IMR-90 (cell line): ENCODE measurements around the gene AUTS2. TPM values are rescaled to one million over a fixed set of nuclear protein-coding genes. Genes with fewer than 3 reads are reported as not detected.

Experiments used
- ATAC-seq: fragments of 200-7000 bp; cut with Tn5 transposase; 2 replicates; pipeline ENCODE4 v1.9.1; 2020; ENCODE audit warnings: low read depth, mild to moderate bottlenecking, moderate library complexity
- BruUV-seq: library from RNA; stranded (reverse); fragments of 400-500 nt; replicated peaks from 2 replicates; lab custom pipeline; 2021; lab: Mats Ljungman, UMichigan
- CTCF ChIA-PET: fragments of 300-600 bp; formaldehyde crosslinking; extraction: SDS; loops from one replicate; lab custom pipeline; 2021; ENCODE audit warnings: antibody characterized with exemption; lab: Yijun Ruan, JAX
- POLR2A ChIA-PET: fragments of 300-600 bp; sonication (Branson Sonifier 250); formaldehyde crosslinking; loops from one replicate; lab custom pipeline; 2022; ENCODE audit warnings: antibody characterized with exemption; ENCODE audit not compliant: unreplicated experiment; lab: Charles Lee
- DNase-seq: peaks from one replicate; pipeline ENCODE4 v3.0.0; 2013
- H2AFZ ChIP-seq: replicated peaks from 2 replicates; pipeline ENCODE3; 2013; ENCODE audit warnings: low read length, mild to moderate bottlenecking; ENCODE audit not compliant: poor library complexity
- H2AK5ac ChIP-seq: 2 replicates; pipeline ENCODE4 v1.6.1; 2013; ENCODE audit warnings: low read depth, low read length, inconsistent platforms
- H2AK9ac ChIP-seq: replicated peaks from 2 replicates; pipeline ENCODE3; 2013; ENCODE audit warnings: mild to moderate bottlenecking, low read depth, low read length, moderate library complexity; ENCODE audit not compliant: poor library complexity
- H2BK120ac ChIP-seq: 2 replicates; pipeline ENCODE4 v1.6.1; 2013; ENCODE audit warnings: low read depth, low read length, inconsistent platforms
- H2BK15ac ChIP-seq: 3 replicates; pipeline ENCODE4 v1.6.1; 2013; ENCODE audit warnings: low read depth, low read length, inconsistent platforms
- H2BK20ac ChIP-seq: 2 replicates; pipeline ENCODE4 v1.6.1; 2013; ENCODE audit warnings: low read depth, mild to moderate bottlenecking, inconsistent platforms, low read length, moderate library complexity
- H2BK5ac ChIP-seq: 2 replicates; pipeline ENCODE4 v1.6.1; 2013; ENCODE audit warnings: mild to moderate bottlenecking, low read depth, low read length, inconsistent platforms; ENCODE audit not compliant: poor library complexity, severe bottlenecking
- H3K14ac ChIP-seq: replicated peaks from 2 replicates; pipeline ENCODE4 v1.6.1; 2013; ENCODE audit warnings: low read depth, low read length, inconsistent platforms
- H3K18ac ChIP-seq: 2 replicates; pipeline ENCODE4 v1.6.1; 2013; ENCODE audit warnings: low read depth, low read length, control low read depth
- H3K23ac ChIP-seq: 2 replicates; pipeline ENCODE4 v1.6.1; 2013; ENCODE audit warnings: low read depth, low read length, inconsistent platforms
- H3K27ac ChIP-seq: 2 replicates; pipeline ENCODE4 v1.5.1; 2013; ENCODE audit warnings: mild to moderate bottlenecking, control low read depth, low read length; ENCODE audit not compliant: insufficient read depth
- H3K27me3 ChIP-seq: 2 replicates; pipeline ENCODE4 v1.6.1; 2013; ENCODE audit warnings: low read length; ENCODE audit not compliant: control insufficient read depth, insufficient read depth
- H3K36me3 ChIP-seq: 2 replicates; pipeline ENCODE4 v1.6.1; 2013; ENCODE audit warnings: low read length, mixed read lengths; ENCODE audit not compliant: control insufficient read depth, insufficient read depth
- H3K4ac ChIP-seq: 2 replicates; pipeline ENCODE4 v1.6.1; 2013; ENCODE audit warnings: low read depth, low read length, inconsistent platforms
- H3K4me1 ChIP-seq: 2 replicates; pipeline ENCODE4 v1.6.1; 2013; ENCODE audit warnings: low read length, mixed read lengths; ENCODE audit not compliant: control insufficient read depth, insufficient read depth
- H3K4me2 ChIP-seq: 2 replicates; pipeline ENCODE4 v1.6.1; 2013; ENCODE audit warnings: low read depth, mild to moderate bottlenecking, control low read depth, low read length, moderate library complexity
- H3K4me3 ChIP-seq: 2 replicates; pipeline ENCODE4 v1.5.1; 2013; ENCODE audit warnings: low read depth, mild to moderate bottlenecking, control low read depth, low read length, moderate library complexity; ENCODE audit not compliant: insufficient read depth
- H3K56ac ChIP-seq: 2 replicates; pipeline ENCODE4 v1.6.1; 2013; ENCODE audit warnings: low read length, inconsistent platforms; ENCODE audit not compliant: insufficient read depth; ENCODE audit errors: extremely low read depth
- H3K79me1 ChIP-seq, 2 experiments: 2 replicates each; pipeline ENCODE4 v1.6.1; 2013; ENCODE audit warnings: low read length in 2 of 2, inconsistent platforms in 1 of 2, low read depth in 1 of 2
- H3K9ac ChIP-seq: 2 replicates; pipeline ENCODE4 v1.6.1; 2013; ENCODE audit warnings: low read depth, low read length, control low read depth
- H3K9me1 ChIP-seq: 2 replicates; pipeline ENCODE4 v1.6.1; 2013; ENCODE audit warnings: low read length, inconsistent platforms; ENCODE audit not compliant: insufficient read depth
- H3K9me3 ChIP-seq: 2 replicates; pipeline ENCODE4 v1.6.1; 2013; ENCODE audit warnings: low read length; ENCODE audit not compliant: control insufficient read depth, insufficient read depth
- H4K20me1 ChIP-seq: 2 replicates; pipeline ENCODE4 v1.6.1; 2013; ENCODE audit warnings: low read length, inconsistent platforms; ENCODE audit not compliant: insufficient read depth
- H4K5ac ChIP-seq: 2 replicates; pipeline ENCODE4 v1.6.1; 2013; ENCODE audit warnings: mild to moderate bottlenecking, low read depth, low read length, control low read depth
- H4K8ac ChIP-seq, 2 experiments: 2 replicates each; pipeline ENCODE4 v1.6.1; 2013; ENCODE audit warnings: low read depth in 2 of 2, low read length in 2 of 2, control low read depth in 1 of 2, inconsistent platforms in 1 of 2
- H4K91ac ChIP-seq: 2 replicates; pipeline ENCODE4 v1.6.1; 2013; ENCODE audit warnings: low read depth, low read length, inconsistent platforms; ENCODE audit not compliant: insufficient read depth
- NFE2L2 ChIP-seq: fragments of 150-350 bp; IDR thresholded peaks from 2 replicates; pipeline ENCODE4 v1.6.1; 2016; ENCODE audit warnings: low read depth, mild to moderate bottlenecking, low read length
- POLR2A ChIP-seq: IDR thresholded peaks from 2 replicates; pipeline ENCODE4 v1.6.1; 2012; ENCODE audit warnings: mild to moderate bottlenecking, low read depth, low read length
- RAD21 ChIP-seq: IDR thresholded peaks from 2 replicates; pipeline ENCODE4 v1.6.1; 2012; ENCODE audit warnings: low read length, improper control_type of control experiment
- RFX5 ChIP-seq: IDR thresholded peaks from 2 replicates; pipeline ENCODE4 v1.8.0; 2012; ENCODE audit warnings: low read depth, mild to moderate bottlenecking, low read length, moderate library complexity
- USF2 ChIP-seq: fragments of 150-350 bp; IDR thresholded peaks from 2 replicates; pipeline ENCODE4 v1.6.1; 2017; ENCODE audit warnings: mild to moderate bottlenecking, antibody characterized with exemption, low read length, low read depth
- WGBS, 2 experiments: methylation state at CpG; one replicate each; pipeline versions ENCODE4 v1.1.5 to v1.1.7; 2013; ENCODE audit warnings: missing lambda C conversion rate in 2 of 2; ENCODE audit not compliant: insufficient read length in 1 of 2; ENCODE audit errors: extremely low coverage in 2 of 2; 5-methylcytosine and 5-hydroxymethylcytosine counted together
- dilution Hi-C: fragments of 300-500 bp; cut with HindIII; formaldehyde crosslinking; loops from one replicate; pipeline ENCODE4 v1.14.3; 2018; ENCODE audit warnings: low sequenced_read_pairs; ENCODE audit not compliant: unreplicated experiment
- in situ Hi-C: fragments of 300-500 bp; cut with MboI; formaldehyde crosslinking; loops from 3 replicates; pipeline ENCODE4 v1.14.3; 2019; ENCODE audit warnings: low sequenced_read_pairs, inconsistent platforms, mixed read lengths
- intact Hi-C: fragments of 100-400 bp; cut with micrococcal nuclease; formaldehyde crosslinking; loops from 2 replicates; pipeline ENCODE4 v1.10.0; 2022
- polyA plus RNA-seq, 3 experiments: library from polyadenylated mRNA; depleted of rRNA; stranded (reverse); fragments of >200 nt; gene quantifications; 2 replicates each; pipeline ENCODE4 v1.2.3, GENCODE V29; 2012; ENCODE audit warnings: low replicate concordance in 1 of 3
- total RNA-seq: library from RNA; depleted of rRNA; stranded (reverse); fragments of >200 nt; gene quantifications from 2 replicates; pipeline ENCODE4 v1.2.3, GENCODE V29; 2012
- TF ChIP-seq, protein P1 (sequence below): conservative IDR thresholded peaks from 2 replicates; pipeline ENCODE4 v1.5.1; 2012; ENCODE audit warnings: mild to moderate bottlenecking, low read depth, low read length, improper control_type of control experiment

Gene AUTS2
- total and polyA plus RNA-seq, 2 of the 4 experiments (the other 2 are of a cell fraction) = 0.90 to 3.0 TPM

DNA sequence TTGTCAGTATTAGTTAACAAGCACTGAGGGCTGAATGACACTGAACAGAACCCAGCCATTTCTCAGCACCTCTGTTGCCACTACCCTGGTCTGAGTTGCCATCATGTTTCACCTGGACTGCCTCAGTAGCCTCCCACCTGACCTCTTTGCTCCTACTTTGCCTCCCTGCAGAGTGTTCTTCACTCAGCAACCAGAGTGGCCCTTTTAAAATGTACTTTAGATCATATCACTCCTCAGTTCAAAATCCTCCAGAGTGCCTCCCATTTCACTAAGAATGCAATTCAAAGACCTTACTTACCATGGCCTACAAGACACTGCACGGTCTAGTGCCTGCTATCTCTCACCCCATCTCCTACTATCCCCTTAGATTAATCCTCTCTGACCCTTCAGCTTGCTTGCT is 214.5 kb downstream of the AUTS2 start:
- Histone ChIP-seq H2BK5ac (no peak overlapping the region), H2BK15ac (no peak overlapping the region), H2BK120ac (no peak overlapping the region), H4K20me1 (no peaks in the 10 kb centered on the region), H4K91ac (no peak overlapping the region), H3K9me1 (no peaks in the 10 kb centered on the region), H3K9ac (no peak overlapping the region), H3K23ac (no peak overlapping the region), H3K4ac (no peak overlapping the region), H3K56ac (no peak overlapping the region), H3K18ac (no peak overlapping the region), H2AK5ac (no peak overlapping the region), H2AFZ (no peak overlapping the region), H3K27me3 (no peaks in the 10 kb centered on the region), H2AK9ac (no peak overlapping the region), H3K4me1 (no peaks in the 10 kb centered on the region), H3K9me3 (no peaks in the 10 kb centered on the region; the same call in 1 of the 2 replicates), H3K36me3 (no peaks in the 10 kb centered on the region), H4K5ac (no peak overlapping the region), H2BK20ac (no peak overlapping the region), H3K14ac (no peak overlapping the region), H4K8ac (no peak overlapping the region), H3K4me3 (no peak overlapping the region), H3K4me2 (no peak overlapping the region), H3K27ac (no peak overlapping the region), H3K79me1 (no peaks in the 10 kb centered on the region)
- no peak for ATAC-seq
- POLR2A ChIA-PET = no interaction called here
- no CpG with 5 or more reads among the region's 1 CpG for WGBS, 2 experiments
- intact Hi-C loops = no loop called here
- in situ Hi-C loops = no loop called here
- CTCF ChIA-PET = no interaction called here
- no peak for TF ChIP-seq RFX5
- no peak for TF ChIP-seq POLR2A
- TF ChIP-seq RAD21 = no peak
- no peak for TF ChIP-seq USF2
- TF ChIP-seq, protein P1, sequence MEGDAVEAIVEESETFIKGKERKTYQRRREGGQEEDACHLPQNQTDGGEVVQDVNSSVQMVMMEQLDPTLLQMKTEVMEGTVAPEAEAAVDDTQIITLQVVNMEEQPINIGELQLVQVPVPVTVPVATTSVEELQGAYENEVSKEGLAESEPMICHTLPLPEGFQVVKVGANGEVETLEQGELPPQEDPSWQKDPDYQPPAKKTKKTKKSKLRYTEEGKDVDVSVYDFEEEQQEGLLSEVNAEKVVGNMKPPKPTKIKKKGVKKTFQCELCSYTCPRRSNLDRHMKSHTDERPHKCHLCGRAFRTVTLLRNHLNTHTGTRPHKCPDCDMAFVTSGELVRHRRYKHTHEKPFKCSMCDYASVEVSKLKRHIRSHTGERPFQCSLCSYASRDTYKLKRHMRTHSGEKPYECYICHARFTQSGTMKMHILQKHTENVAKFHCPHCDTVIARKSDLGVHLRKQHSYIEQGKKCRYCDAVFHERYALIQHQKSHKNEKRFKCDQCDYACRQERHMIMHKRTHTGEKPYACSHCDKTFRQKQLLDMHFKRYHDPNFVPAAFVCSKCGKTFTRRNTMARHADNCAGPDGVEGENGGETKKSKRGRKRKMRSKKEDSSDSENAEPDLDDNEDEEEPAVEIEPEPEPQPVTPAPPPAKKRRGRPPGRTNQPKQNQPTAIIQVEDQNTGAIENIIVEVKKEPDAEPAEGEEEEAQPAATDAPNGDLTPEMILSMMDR = no peak
- no peak for TF ChIP-seq NFE2L2
- dilution Hi-C loops = no loop called here
- DNase-seq = no peak
- no TSS peak for BruUV-seq
